Liver (tissue), 9 donors: ENCODE results near the gene AFAP1L2. TPM values are rescaled to one million over a fixed set of nuclear protein-coding genes. Genes with fewer than 3 reads are reported as not detected.
A peak's percentile ranks its signal among the peaks of the same experiment; 100 is the strongest.

Source experiments
- DNase-seq: peaks from one replicate; pipeline ENCODE4 v3.0.0-alpha.2; 2017; ENCODE audit warnings: low spot score
- H3K27ac ChIP-seq, 2 donors: one replicate each; pipeline ENCODE4 v1.7.0; 2013; ENCODE audit warnings: inconsistent platforms in 2 of 2, low read length in 2 of 2, control low read depth in 1 of 2, low read depth in 1 of 2, mild to moderate bottlenecking in 1 of 2
- H3K27me3 ChIP-seq, 4 donors: one replicate each; pipeline versions ENCODE4 v1.6.1 to v1.7.0; 2013; ENCODE audit warnings: low read length in 3 of 4, inconsistent platforms in 1 of 4, mild to moderate bottlenecking in 1 of 4, moderate library complexity in 1 of 4; ENCODE audit not compliant: control insufficient read depth in 4 of 4, insufficient read depth in 4 of 4
- H3K36me3 ChIP-seq, 4 donors: one replicate each; pipeline versions ENCODE4 v1.6.1 to v1.7.0; 2013; ENCODE audit warnings: low read length in 3 of 4, mild to moderate bottlenecking in 3 of 4, low read depth in 1 of 4, moderate library complexity in 1 of 4; ENCODE audit not compliant: control insufficient read depth in 4 of 4, insufficient read depth in 3 of 4
- H3K4me1 ChIP-seq, 4 donors: one replicate each; pipeline versions ENCODE4 v1.6.1 to v1.7.0; 2013; ENCODE audit warnings: low read length in 3 of 4, mild to moderate bottlenecking in 3 of 4, moderate library complexity in 1 of 4; ENCODE audit not compliant: control insufficient read depth in 4 of 4, insufficient read depth in 4 of 4
- H3K4me3 ChIP-seq, 3 donors: one replicate each; pipeline versions ENCODE4 v1.6.1 to v1.7.0; 2013; ENCODE audit warnings: low read length in 3 of 3, control low read depth in 1 of 3, low read depth in 1 of 3, mild to moderate bottlenecking in 1 of 3
- H3K9ac ChIP-seq, 2 donors: one replicate each; pipeline ENCODE4 v1.7.0; 2013; ENCODE audit warnings: low read length in 2 of 2, mild to moderate bottlenecking in 2 of 2, moderate library complexity in 2 of 2, control low read depth in 1 of 2, low read depth in 1 of 2
- H3K9me3 ChIP-seq, 4 donors: one replicate each; pipeline versions ENCODE4 v1.6.1 to v1.7.0; 2013; ENCODE audit warnings: low read length in 3 of 4; ENCODE audit not compliant: control insufficient read depth in 4 of 4
- CTCF ChIP-seq: fragments of 150-350 bp; IDR thresholded peaks from 2 replicates; pipeline ENCODE4 v1.5.1; 2017; ENCODE audit warnings: improper control_type of control experiment, low read depth, low read length; ENCODE audit not compliant: missing input control
- FOXA1 ChIP-seq: IDR thresholded peaks from 2 replicates; pipeline ENCODE4 v1.6.1; 2016; ENCODE audit warnings: antibody characterized with exemption
- GABPA ChIP-seq, 2 donors: IDR thresholded peaks in 1 of 2; conservative IDR thresholded peaks in 1 of 2; 2 replicates each; pipeline ENCODE4 v1.6.1; 2016; ENCODE audit warnings: antibody characterized with exemption in 2 of 2, mild to moderate bottlenecking in 1 of 2, moderate library complexity in 1 of 2
- JUND ChIP-seq, 2 donors: IDR thresholded peaks; 2 replicates each; pipeline ENCODE4 v1.6.1; 2016; ENCODE audit warnings: antibody characterized with exemption in 2 of 2
- NR2F2 ChIP-seq: IDR thresholded peaks from 2 replicates; pipeline ENCODE4 v1.6.1; 2016; ENCODE audit warnings: antibody characterized with exemption
- RAD21 ChIP-seq, 2 donors: IDR thresholded peaks; 2 replicates each; pipeline ENCODE4 v1.6.1; 2016; ENCODE audit warnings: antibody characterized with exemption in 2 of 2, mild to moderate bottlenecking in 2 of 2
- RXRA ChIP-seq, 2 donors: IDR thresholded peaks; 2 replicates each; pipeline ENCODE4 v1.6.1; 2017 to 2018; ENCODE audit warnings: antibody characterized with exemption in 2 of 2, mild to moderate bottlenecking in 1 of 2
- TAF1 ChIP-seq: conservative IDR thresholded peaks from 2 replicates; pipeline ENCODE4 v1.6.1; 2016; ENCODE audit warnings: antibody characterized with exemption, mild to moderate bottlenecking
- YY1 ChIP-seq: IDR thresholded peaks from 2 replicates; pipeline ENCODE4 v1.6.1; 2016; ENCODE audit warnings: antibody characterized with exemption, mild to moderate bottlenecking
- WGBS: extraction: QIAGEN DNeasy Blood & Tissue Kit; methylation state at CpG from one replicate; pipeline ENCODE4 v1.1.7; 2013; 5-methylcytosine and 5-hydroxymethylcytosine counted together
- polyA plus RNA-seq, 2 donors: library from polyadenylated mRNA; stranded (reverse) in 1 of 2; unstranded in 1 of 2; fragments of 200-250 nt in 1 of 2; fragments of >200 nt in 1 of 2; fragmentation: Nextera tagmentation in 1 of 2; extraction: Ambion mirVana in 1 of 2; gene quantifications; one replicate each; pipeline versions ENCODE4 v1.2.1 to v1.2.3, GENCODE V29; 2013 to 2015
- total RNA-seq, 2 donors: library from RNA; depleted of rRNA; stranded (reverse); fragments of >200 nt; gene quantifications; one replicate each; pipeline ENCODE4 v1.2.3, GENCODE V29; 2014
- TF ChIP-seq, protein P1 (sequence below): IDR thresholded peaks from 2 replicates; pipeline ENCODE4 v1.6.1; 2016; ENCODE audit warnings: antibody characterized with exemption
- TF ChIP-seq, protein P2 (sequence below): IDR thresholded peaks from 2 replicates; pipeline ENCODE4 v1.6.1; 2016; ENCODE audit warnings: antibody characterized with exemption
- TF ChIP-seq, protein P3 (sequence below): IDR thresholded peaks from 2 replicates; pipeline ENCODE4 v1.6.1; 2016; ENCODE audit warnings: antibody characterized with exemption, mild to moderate bottlenecking
- donor health status: healthy.
- donor health status: healthy.
- donor health status: healthy.
- donor health status: healthy.
- donor health status: healthy.

Gene AFAP1L2
- total and polyA plus RNA-seq, 4 donors, result 0.53 to 1.8 (median 1.3) TPM

DNA sequence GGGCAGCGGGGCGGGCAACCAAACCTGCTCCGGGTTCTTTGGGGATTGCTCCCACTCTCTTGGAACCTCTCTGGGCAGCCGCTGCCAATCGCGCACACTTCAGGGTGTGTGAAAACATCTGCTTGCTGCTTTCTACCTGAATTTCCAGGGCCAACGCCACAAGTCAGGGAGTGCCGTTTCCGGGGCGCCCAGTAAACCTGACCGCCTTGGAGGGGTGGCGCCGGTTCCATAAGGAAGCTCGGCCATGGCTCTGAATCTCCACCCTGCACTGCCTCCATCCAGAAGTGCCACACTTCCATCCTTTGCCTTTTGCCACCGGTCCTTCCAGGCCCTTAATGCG is 679 bp upstream of the AFAP1L2 start:
- 28% methylated on average over 16 of the region's 16 CpGs for WGBS
- H3K4me1 ChIP-seq, result peaks cover 7 to 20% (median 13%) of the 10 kb centered on the region in 4 donors
- H3K9me3 ChIP-seq, result no peaks in the 10 kb centered on the region
- H3K9ac ChIP-seq, result no peak overlapping the region
- H3K27ac ChIP-seq, result no peak overlapping the region
- no peaks in the 10 kb centered on the region for H3K36me3 ChIP-seq
- DNase-seq, result no peak
- TF ChIP-seq RAD21 (IDR thresholded peaks at IDR 0.05) (no peak), GABPA (IDR thresholded peaks at IDR 0.05 in 1 of 2, conservative IDR thresholded peaks at IDR 0.05 in 1 of 2) (no peak), FOXA1 (no peak), RXRA (IDR thresholded peaks at IDR 0.05) (no peak), JUND (IDR thresholded peaks at IDR 0.05) (no peak), CTCF (no peak), TAF1 (no peak), NR2F2 (no peak), YY1 (no peak)
- TF ChIP-seq, protein P1, sequence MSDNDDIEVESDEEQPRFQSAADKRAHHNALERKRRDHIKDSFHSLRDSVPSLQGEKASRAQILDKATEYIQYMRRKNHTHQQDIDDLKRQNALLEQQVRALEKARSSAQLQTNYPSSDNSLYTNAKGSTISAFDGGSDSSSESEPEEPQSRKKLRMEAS, result no peak
- TF ChIP-seq, protein P2, sequence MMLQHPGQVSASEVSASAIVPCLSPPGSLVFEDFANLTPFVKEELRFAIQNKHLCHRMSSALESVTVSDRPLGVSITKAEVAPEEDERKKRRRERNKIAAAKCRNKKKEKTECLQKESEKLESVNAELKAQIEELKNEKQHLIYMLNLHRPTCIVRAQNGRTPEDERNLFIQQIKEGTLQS, result no peak
- TF ChIP-seq, protein P3, sequence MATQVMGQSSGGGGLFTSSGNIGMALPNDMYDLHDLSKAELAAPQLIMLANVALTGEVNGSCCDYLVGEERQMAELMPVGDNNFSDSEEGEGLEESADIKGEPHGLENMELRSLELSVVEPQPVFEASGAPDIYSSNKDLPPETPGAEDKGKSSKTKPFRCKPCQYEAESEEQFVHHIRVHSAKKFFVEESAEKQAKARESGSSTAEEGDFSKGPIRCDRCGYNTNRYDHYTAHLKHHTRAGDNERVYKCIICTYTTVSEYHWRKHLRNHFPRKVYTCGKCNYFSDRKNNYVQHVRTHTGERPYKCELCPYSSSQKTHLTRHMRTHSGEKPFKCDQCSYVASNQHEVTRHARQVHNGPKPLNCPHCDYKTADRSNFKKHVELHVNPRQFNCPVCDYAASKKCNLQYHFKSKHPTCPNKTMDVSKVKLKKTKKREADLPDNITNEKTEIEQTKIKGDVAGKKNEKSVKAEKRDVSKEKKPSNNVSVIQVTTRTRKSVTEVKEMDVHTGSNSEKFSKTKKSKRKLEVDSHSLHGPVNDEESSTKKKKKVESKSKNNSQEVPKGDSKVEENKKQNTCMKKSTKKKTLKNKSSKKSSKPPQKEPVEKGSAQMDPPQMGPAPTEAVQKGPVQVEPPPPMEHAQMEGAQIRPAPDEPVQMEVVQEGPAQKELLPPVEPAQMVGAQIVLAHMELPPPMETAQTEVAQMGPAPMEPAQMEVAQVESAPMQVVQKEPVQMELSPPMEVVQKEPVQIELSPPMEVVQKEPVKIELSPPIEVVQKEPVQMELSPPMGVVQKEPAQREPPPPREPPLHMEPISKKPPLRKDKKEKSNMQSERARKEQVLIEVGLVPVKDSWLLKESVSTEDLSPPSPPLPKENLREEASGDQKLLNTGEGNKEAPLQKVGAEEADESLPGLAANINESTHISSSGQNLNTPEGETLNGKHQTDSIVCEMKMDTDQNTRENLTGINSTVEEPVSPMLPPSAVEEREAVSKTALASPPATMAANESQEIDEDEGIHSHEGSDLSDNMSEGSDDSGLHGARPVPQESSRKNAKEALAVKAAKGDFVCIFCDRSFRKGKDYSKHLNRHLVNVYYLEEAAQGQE, result no peak
- peaks cover 4 to 8% (median 6%) of the 10 kb centered on the region in 4 donors for H3K27me3 ChIP-seq
- peak overlapping the region in 1 of 3 donors; percentile 62 for H3K4me3 ChIP-seq

- H3K27ac ChIP-seq, result peak overlapping the region in 1 of 2 donors; percentile 21
- H3K4me3 ChIP-seq, result peak overlapping the region in 1 of 3 donors; percentile 62
- no peaks in the 10 kb centered on the region for H3K36me3 ChIP-seq
- DNase-seq, result no peak
- TF ChIP-seq RXRA (IDR thresholded peaks at IDR 0.05), result no peak
- H3K27me3 ChIP-seq, result peaks cover 2 to 10% (median 6%) of the 10 kb centered on the region in 4 donors
- H3K9me3 ChIP-seq, result no peaks in the 10 kb centered on the region
- 3% methylated on average over 44 of the region's 44 CpGs for WGBS
- peaks cover 7 to 20% (median 13%) of the 10 kb centered on the region in 4 donors for H3K4me1 ChIP-seq
- H3K9ac ChIP-seq, result no peak overlapping the region
Observed at GRCh38 chr10:114403541-114404161, 651 bp downstream of the AFAP1L2 start.
